Esophagus squamous epithelium (tissue), 4 donors: ENCODE measurements around the gene ADARB2.

Experiments used
- POLR2A ChIP-seq, 4 donors: fragments of 450-650 bp; IDR thresholded peaks; one replicate each; pipeline ENCODE4 v1.6.1; 2017; ENCODE audit warnings: antibody characterized with exemption in 4 of 4, mild to moderate bottlenecking in 4 of 4, moderate library complexity in 3 of 4
- TF ChIP-seq, protein P1 (sequence below), 6 experiments: fragments of 450-650 bp in 4 of 6; fragments of 200-600 bp in 2 of 6; sonication (generic) in 2 of 6; IDR thresholded peaks; one replicate each; pipeline ENCODE4 v1.5.1; 2016 to 2019; ENCODE audit warnings: antibody characterized with exemption in 6 of 6, mild to moderate bottlenecking in 4 of 6, moderate library complexity in 4 of 6

DNA sequence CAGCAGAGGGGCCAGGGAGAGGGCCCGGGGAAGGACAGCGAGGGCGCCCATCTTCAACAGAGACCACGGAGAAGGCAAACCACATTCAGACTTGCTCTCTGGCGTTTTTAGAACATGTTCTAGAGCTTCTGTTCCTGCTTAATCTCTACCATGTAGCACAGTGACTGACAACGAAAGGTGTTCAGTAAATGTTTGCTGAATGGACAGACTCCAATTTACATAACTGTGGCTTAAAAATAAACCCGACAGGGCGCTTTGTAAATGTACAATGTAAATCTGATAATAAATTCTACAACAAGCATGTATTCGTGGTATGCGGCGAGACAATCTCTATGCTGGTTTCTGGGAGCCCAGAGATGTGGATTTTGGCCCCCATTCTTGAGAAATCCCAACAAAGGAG is 10.5 kb downstream of the ADARB2 start:
- TF ChIP-seq, protein P1, sequence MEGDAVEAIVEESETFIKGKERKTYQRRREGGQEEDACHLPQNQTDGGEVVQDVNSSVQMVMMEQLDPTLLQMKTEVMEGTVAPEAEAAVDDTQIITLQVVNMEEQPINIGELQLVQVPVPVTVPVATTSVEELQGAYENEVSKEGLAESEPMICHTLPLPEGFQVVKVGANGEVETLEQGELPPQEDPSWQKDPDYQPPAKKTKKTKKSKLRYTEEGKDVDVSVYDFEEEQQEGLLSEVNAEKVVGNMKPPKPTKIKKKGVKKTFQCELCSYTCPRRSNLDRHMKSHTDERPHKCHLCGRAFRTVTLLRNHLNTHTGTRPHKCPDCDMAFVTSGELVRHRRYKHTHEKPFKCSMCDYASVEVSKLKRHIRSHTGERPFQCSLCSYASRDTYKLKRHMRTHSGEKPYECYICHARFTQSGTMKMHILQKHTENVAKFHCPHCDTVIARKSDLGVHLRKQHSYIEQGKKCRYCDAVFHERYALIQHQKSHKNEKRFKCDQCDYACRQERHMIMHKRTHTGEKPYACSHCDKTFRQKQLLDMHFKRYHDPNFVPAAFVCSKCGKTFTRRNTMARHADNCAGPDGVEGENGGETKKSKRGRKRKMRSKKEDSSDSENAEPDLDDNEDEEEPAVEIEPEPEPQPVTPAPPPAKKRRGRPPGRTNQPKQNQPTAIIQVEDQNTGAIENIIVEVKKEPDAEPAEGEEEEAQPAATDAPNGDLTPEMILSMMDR (IDR thresholded peaks at IDR 0.05) = no peak
- TF ChIP-seq POLR2A (IDR thresholded peaks at IDR 0.05) = no peak
